Measurements from ENCODE around the gene OXA1L. TPM values are rescaled to one million over a fixed set of nuclear protein-coding genes. Genes with fewer than 3 reads are reported as not detected.

Gene OXA1L
- 10 to 100 TPM; 59.3 to 64.2 TPM for total RNA-seq
- 100 to 1,000 TPM in 1 of 2 donors, 10 to 100 TPM in 1; 53.6 to 106 TPM for polyA plus RNA-seq

- H3K36me3 ChIP-seq (ENCODE audit: control insufficient read depth in 4 of 4, insufficient read depth in 3 of 4, low read depth in 1 of 4, low read length in 3 of 4) = peaks cover 14 to 29% (median 23%) of the 10 kb centered on the region in 4 donors
- H3K9ac ChIP-seq (ENCODE audit: low read depth in 1 of 2, low read length in 2 of 2) = peak within 1 kb of the TSS; percentile 68 to 86
- DNase-seq (ENCODE audit: low spot score) = peak; percentile 93
- peaks cover 0 to 18% (median 10%) of the 10 kb centered on the region in 4 donors for H3K4me1 ChIP-seq (ENCODE audit: control insufficient read depth in 4 of 4, insufficient read depth in 4 of 4, low read length in 3 of 4)
- H3K27ac ChIP-seq (ENCODE audit: low read depth in 1 of 2, low read length in 2 of 2) = peak within 1 kb of the TSS; percentile 70 to 89
- H3K27me3 ChIP-seq (ENCODE audit: control insufficient read depth in 4 of 4, insufficient read depth in 4 of 4, low read length in 3 of 4) = no peaks in the 10 kb centered on the region
- H3K4me3 ChIP-seq (ENCODE audit: low read depth in 1 of 3, low read length in 3 of 3) = peak within 1 kb of the TSS; percentile 69 to 100 (median 84)
- TF ChIP-seq REST (IDR thresholded peaks at IDR 0.05) (peak; percentile 79), ATF3 (IDR thresholded peaks at IDR 0.05) (no peak), MAX (IDR thresholded peaks at IDR 0.05) (peak; percentile 2), ZBTB33 (IDR thresholded peaks at IDR 0.05) (no peak), EGR1 (IDR thresholded peaks at IDR 0.05; ENCODE audit: low read depth in 2 of 2) (no peak), RXRA (IDR thresholded peaks at IDR 0.05) (peak; percentile 96 to 97), HNF4G (IDR thresholded peaks at IDR 0.05) (no peak), GABPA (IDR thresholded peaks at IDR 0.05 in 1 of 2, conservative IDR thresholded peaks at IDR 0.05 in 1 of 2) (peak; percentile 48 to 89), CTCF (IDR thresholded peaks at IDR 0.05; ENCODE audit: low read depth, low read length, missing input control) (no peak), TAF1 (conservative IDR thresholded peaks at IDR 0.05) (peak; percentile 83), YY1 (IDR thresholded peaks at IDR 0.05) (peak; percentile 100), RAD21 (IDR thresholded peaks at IDR 0.05) (peak; percentile 18 to 45), FOXA2 (IDR thresholded peaks at IDR 0.05) (no peak), NR2F2 (IDR thresholded peaks at IDR 0.05) (peak; percentile 58), JUND (IDR thresholded peaks at IDR 0.05) (no peak), FOXA1 (IDR thresholded peaks at IDR 0.05) (peak; percentile 25), HNF4A (conservative IDR thresholded peaks at IDR 0.05) (no peak), SP1 (IDR thresholded peaks at IDR 0.05) (peak; percentile 39)
- WGBS = under 1% methylated on average over 56 of the region's 56 CpGs
- H3K9me3 ChIP-seq (ENCODE audit: control insufficient read depth in 4 of 4, low read length in 3 of 4) = peaks cover 0 to 1% (median 0%) of the 10 kb centered on the region in 4 donors
Observed at GRCh38 chr14:22766457-22767322, at the start of gene OXA1L. OXA1L (plus strand) TSS chr14:22766688; CDS start chr14:22766702, 14 bp downstream.
